WTC11 (cell line): ENCODE measurements around the gene CRABP2. TPM values are rescaled to one million over a fixed set of nuclear protein-coding genes. Genes with fewer than 3 reads are reported as not detected.

Source experiments
- ATAC-seq: fragments of 200-7000 bp; cut with Tn5 transposase; 2 replicates; pipeline ENCODE4 v1.10.0; 2021; ENCODE audit warnings: mild to moderate bottlenecking, moderate library complexity
- CTCF ChIA-PET: fragments of 300-600 bp; sonication (Branson Sonifier 250); formaldehyde crosslinking; loops from one replicate; lab custom pipeline; 2021; ENCODE audit warnings: antibody characterized with exemption; lab: Charles Lee
- POLR2A ChIA-PET: fragments of 350-600 bp; sonication (Branson Sonifier 250); formaldehyde crosslinking; loops from one replicate; lab custom pipeline; 2021; ENCODE audit warnings: antibody characterized with exemption; lab: Charles Lee
- DNase-seq: peaks from one replicate; pipeline ENCODE4 v3.0.0; 2021; ENCODE audit warnings: low spot score
- H3K27ac Mint-ChIP-seq: 2 replicates; pipeline ENCODE4 v1.8.0; 2021; ENCODE audit warnings: mixed read lengths
- H3K27me3 Mint-ChIP-seq: 2 replicates; pipeline ENCODE4 v1.8.0; 2021; ENCODE audit warnings: low read depth, mild to moderate bottlenecking, moderate library complexity, mixed read lengths
- H3K36me3 Mint-ChIP-seq: 2 replicates; pipeline ENCODE4 v1.8.0; 2021; ENCODE audit warnings: mixed read lengths
- H3K4me1 Mint-ChIP-seq: 2 replicates; pipeline ENCODE4 v1.8.0; 2022; ENCODE audit warnings: mixed read lengths
- H3K4me3 Mint-ChIP-seq: 2 replicates; pipeline ENCODE4 v1.8.0; 2021; ENCODE audit warnings: mild to moderate bottlenecking, moderate library complexity, mixed read lengths
- H3K9me3 Mint-ChIP-seq: 2 replicates; pipeline ENCODE4 v1.8.0; 2021; ENCODE audit warnings: mixed read lengths
- AFF4 ChIP-seq: sonication (generic); formaldehyde crosslinking; IDR thresholded peaks from 2 replicates; pipeline ENCODE4 v1.8.1; 2023; ENCODE audit warnings: mild to moderate bottlenecking, missing genetic modification reagents, borderline replicate concordance
- AR ChIP-seq: fragments of 250-450 bp; sonication (Bioruptor Pico); IDR thresholded peaks from 2 replicates; pipeline ENCODE4 v1.9.0; 2021; ENCODE audit warnings: mild to moderate bottlenecking
- CREB1 ChIP-seq: sonication (generic); formaldehyde crosslinking; IDR thresholded peaks from 2 replicates; pipeline ENCODE4 v1.8.0; 2023; ENCODE audit warnings: mild to moderate bottlenecking, missing genetic modification reagents
- ESRRA ChIP-seq: sonication (generic); formaldehyde crosslinking; IDR thresholded peaks from 2 replicates; pipeline ENCODE4 v1.8.1; 2022; ENCODE audit warnings: mild to moderate bottlenecking, missing genetic modification reagents, borderline replicate concordance
- ETV6 ChIP-seq: sonication (generic); formaldehyde crosslinking; IDR thresholded peaks from 2 replicates; pipeline ENCODE4 v1.8.1; 2022; ENCODE audit warnings: mild to moderate bottlenecking, missing genetic modification reagents
- NFE2L1 ChIP-seq: sonication (generic); formaldehyde crosslinking; IDR thresholded peaks from 2 replicates; pipeline ENCODE4 v1.8.1; 2023; ENCODE audit warnings: missing genetic modification reagents
- NR1H2 ChIP-seq: sonication (generic); formaldehyde crosslinking; IDR thresholded peaks from 2 replicates; pipeline ENCODE4 v1.9.0; 2021; ENCODE audit warnings: mild to moderate bottlenecking, moderate library complexity, missing genetic modification reagents
- SMAD3 ChIP-seq: sonication (generic); formaldehyde crosslinking; IDR thresholded peaks from 2 replicates; pipeline ENCODE4 v1.8.0; 2022; ENCODE audit warnings: missing genetic modification reagents, mild to moderate bottlenecking, borderline replicate concordance
- SMAD4 ChIP-seq: sonication (generic); formaldehyde crosslinking; IDR thresholded peaks from 2 replicates; pipeline ENCODE4 v1.8.0; 2022; ENCODE audit warnings: mild to moderate bottlenecking, missing genetic modification reagents
- SP1 ChIP-seq: sonication (generic); formaldehyde crosslinking; conservative IDR thresholded peaks from 2 replicates; pipeline ENCODE4 v1.8.1; 2022; ENCODE audit warnings: missing genetic modification reagents
- TEAD1 ChIP-seq: sonication (generic); formaldehyde crosslinking; IDR thresholded peaks from 2 replicates; pipeline ENCODE4 v1.8.0; 2022; ENCODE audit warnings: mild to moderate bottlenecking, missing genetic modification reagents
- ZBTB21 ChIP-seq: sonication (generic); formaldehyde crosslinking; IDR thresholded peaks from 2 replicates; pipeline ENCODE4 v1.8.1; 2023; ENCODE audit warnings: mild to moderate bottlenecking, missing genetic modification reagents, borderline replicate concordance
- ZMAT4 ChIP-seq: fragments of 250-450 bp; sonication (Bioruptor Pico); IDR thresholded peaks from 2 replicates; pipeline ENCODE4 v1.9.0; 2021; ENCODE audit warnings: mild to moderate bottlenecking
- ZNF219 ChIP-seq: sonication (generic); formaldehyde crosslinking; IDR thresholded peaks from 2 replicates; pipeline ENCODE4 v1.8.0; 2023; ENCODE audit warnings: missing genetic modification reagents, mild to moderate bottlenecking, borderline replicate concordance
- ZNF263 ChIP-seq: sonication (generic); formaldehyde crosslinking; IDR thresholded peaks from 2 replicates; pipeline ENCODE4 v1.8.1; 2022; ENCODE audit warnings: low read depth, mild to moderate bottlenecking, moderate library complexity, missing genetic modification reagents
- ZNF281 ChIP-seq: sonication (generic); formaldehyde crosslinking; IDR thresholded peaks from 2 replicates; pipeline ENCODE4 v1.8.0; 2023; ENCODE audit warnings: mild to moderate bottlenecking, missing genetic modification reagents
- ZNF423 ChIP-seq: fragments of 250-450 bp; sonication (Bioruptor Pico); IDR thresholded peaks from 2 replicates; pipeline ENCODE4 v2.1.2; 2022; ENCODE audit warnings: mild to moderate bottlenecking, moderate library complexity
- ZNF512 ChIP-seq: sonication (generic); formaldehyde crosslinking; IDR thresholded peaks from 2 replicates; pipeline ENCODE4 v1.8.1; 2022; ENCODE audit warnings: missing genetic modification reagents, borderline replicate concordance
- ZNF671 ChIP-seq: fragments of 250-450 bp; sonication (Bioruptor Pico); IDR thresholded peaks from 2 replicates; pipeline ENCODE4 v1.8.0; 2021; ENCODE audit warnings: mild to moderate bottlenecking
- total RNA-seq: library from RNA; stranded (reverse); gene quantifications from 3 replicates; pipeline ENCODE4 v1.2.3, GENCODE V29; 2021
- TF ChIP-seq, protein P1 (sequence below): fragments of 200-600 bp; IDR thresholded peaks from 2 replicates; pipeline ENCODE4 v1.8.0; 2022; ENCODE audit warnings: antibody characterized with exemption
- TF ChIP-seq, protein P2 (sequence below): sonication (generic); formaldehyde crosslinking; IDR thresholded peaks from 2 replicates; pipeline ENCODE4 v1.8.1; 2023; ENCODE audit warnings: mild to moderate bottlenecking, moderate library complexity, missing genetic modification reagents

CRABP2 gene
- total RNA-seq, 1 experiment from 2014 or later: 135 TPM

- peaks cover 95% of the 10 kb centered on the region for H3K27me3 Mint-ChIP-seq
- DNase-seq: peak; percentile 84
- CTCF ChIA-PET: interaction anchor here (0.7 to 6.2 kb wide), 9 partner anchors 9 to 74 kb away, joined by 3 to 74 read pairs (median 5); partner anchors contain the start of gene HAPLN2
- TF ChIP-seq ZNF671 (CRISPR knock-in tag) (no peak), TEAD1 (CRISPR knock-in tag) (peak; percentile 82; the same call in 1 of the 2 replicates), ZBTB21 (CRISPR knock-in tag) (no peak), ETV6 (peak; percentile 86), AR (no peak), ZNF423 (no peak), SP1 (CRISPR knock-in tag) (no peak), ZNF512 (CRISPR knock-in tag) (no peak), CREB1 (CRISPR knock-in tag) (peak; percentile 69; the same call in 1 of the 2 replicates), ZNF263 (CRISPR knock-in tag) (no peak), ESRRA (CRISPR knock-in tag) (no peak), NR1H2 (CRISPR knock-in tag) (no peak), ZNF281 (CRISPR knock-in tag) (no peak), SMAD3 (CRISPR knock-in tag) (peak; percentile 85; the same call in 1 of the 2 replicates), ZMAT4 (CRISPR knock-in tag) (no peak), ZNF219 (no peak), AFF4 (no peak), SMAD4 (CRISPR knock-in tag) (no peak), NFE2L1 (CRISPR knock-in tag) (peak; percentile 72; the same call in 1 of the 2 replicates)
- TF ChIP-seq, protein P1, sequence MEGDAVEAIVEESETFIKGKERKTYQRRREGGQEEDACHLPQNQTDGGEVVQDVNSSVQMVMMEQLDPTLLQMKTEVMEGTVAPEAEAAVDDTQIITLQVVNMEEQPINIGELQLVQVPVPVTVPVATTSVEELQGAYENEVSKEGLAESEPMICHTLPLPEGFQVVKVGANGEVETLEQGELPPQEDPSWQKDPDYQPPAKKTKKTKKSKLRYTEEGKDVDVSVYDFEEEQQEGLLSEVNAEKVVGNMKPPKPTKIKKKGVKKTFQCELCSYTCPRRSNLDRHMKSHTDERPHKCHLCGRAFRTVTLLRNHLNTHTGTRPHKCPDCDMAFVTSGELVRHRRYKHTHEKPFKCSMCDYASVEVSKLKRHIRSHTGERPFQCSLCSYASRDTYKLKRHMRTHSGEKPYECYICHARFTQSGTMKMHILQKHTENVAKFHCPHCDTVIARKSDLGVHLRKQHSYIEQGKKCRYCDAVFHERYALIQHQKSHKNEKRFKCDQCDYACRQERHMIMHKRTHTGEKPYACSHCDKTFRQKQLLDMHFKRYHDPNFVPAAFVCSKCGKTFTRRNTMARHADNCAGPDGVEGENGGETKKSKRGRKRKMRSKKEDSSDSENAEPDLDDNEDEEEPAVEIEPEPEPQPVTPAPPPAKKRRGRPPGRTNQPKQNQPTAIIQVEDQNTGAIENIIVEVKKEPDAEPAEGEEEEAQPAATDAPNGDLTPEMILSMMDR: no peak
- TF ChIP-seq, protein P2, sequence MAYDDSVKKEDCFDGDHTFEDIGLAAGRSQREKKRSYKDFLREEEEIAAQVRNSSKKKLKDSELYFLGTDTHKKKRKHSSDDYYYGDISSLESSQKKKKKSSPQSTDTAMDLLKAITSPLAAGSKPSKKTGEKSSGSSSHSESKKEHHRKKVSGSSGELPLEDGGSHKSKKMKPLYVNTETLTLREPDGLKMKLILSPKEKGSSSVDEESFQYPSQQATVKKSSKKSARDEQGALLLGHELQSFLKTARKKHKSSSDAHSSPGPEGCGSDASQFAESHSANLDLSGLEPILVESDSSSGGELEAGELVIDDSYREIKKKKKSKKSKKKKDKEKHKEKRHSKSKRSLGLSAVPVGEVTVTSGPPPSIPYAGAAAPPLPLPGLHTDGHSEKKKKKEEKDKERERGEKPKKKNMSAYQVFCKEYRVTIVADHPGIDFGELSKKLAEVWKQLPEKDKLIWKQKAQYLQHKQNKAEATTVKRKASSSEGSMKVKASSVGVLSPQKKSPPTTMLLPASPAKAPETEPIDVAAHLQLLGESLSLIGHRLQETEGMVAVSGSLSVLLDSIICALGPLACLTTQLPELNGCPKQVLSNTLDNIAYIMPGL: no peak
These were observed 53.0 kb downstream of the CRABP2 start for GRCh38 chr1:156652131-156652991.

More at GRCh38 chr1:156652131-156652991, 53.0 kb downstream of the CRABP2 start:
- POLR2A ChIA-PET: interaction anchor here (0.5 kb wide), 1 partner anchor 159 kb away, joined by 4 read pairs; no protein-coding TSS in a partner anchor
- Mint-ChIP-seq H3K9me3 (no peaks in the 10 kb centered on the region), H3K4me1 (peaks cover 28% of the 10 kb centered on the region), H3K27ac (no peak overlapping the region), H3K4me3 (no peak overlapping the region), H3K36me3 (no peaks in the 10 kb centered on the region)
- peak; percentile 58 for ATAC-seq
